Measurements from ENCODE around the gene ZC3H18. TPM values are rescaled to one million over a fixed set of nuclear protein-coding genes. Genes with fewer than 3 reads are reported as not detected.

ZC3H18 gene
- total and polyA plus RNA-seq, 10 of the 15 experiments (the other 5 are each of a cell fraction or from before 2014, with no cell fraction given): 1.0 to 58.3 (median 22.4) TPM

GRCh38 chr16:88676502-88677242 lies 106.5 kb downstream of the ZC3H18 start:
- H3K36me3 ChIP-seq (ENCODE audit: control insufficient read depth in 2 of 2, insufficient read depth in 2 of 2, low read length in 1 of 2): no peaks in the 10 kb centered on the region
- intact Hi-C loops (cut with micrococcal nuclease; ENCODE audit: unreplicated experiment) (no loop called here), in situ Hi-C loops (cut with MboI) (no loop called here)
- WGBS (ENCODE audit: insufficient coverage, insufficient replicate concordance, low lambda C conversion rate, missing lambda C conversion rate): 85% methylated on average over 22 of the region's 22 CpGs
- H3K4me1 ChIP-seq (ENCODE audit: control insufficient read depth, insufficient read depth, low read length): peaks cover 13% of the 10 kb centered on the region
- H3K9me3 ChIP-seq (replicated peaks; ENCODE audit: control insufficient read depth, insufficient read depth, low read length): no peaks in the 10 kb centered on the region
- SMC1A ChIA-PET (ENCODE audit: uncharacterized antibody, unreplicated experiment): no interaction called here
- no peak for ATAC-seq
- H3K79me2 ChIP-seq (ENCODE audit: control insufficient read depth, insufficient read depth, low read length): no peaks in the 10 kb centered on the region; the same call in 1 of the 2 replicates
- H3K4me2 ChIP-seq (ENCODE audit: control insufficient read depth, insufficient read depth): no peak overlapping the region
- H3K27ac ChIP-seq (ENCODE audit: control insufficient read depth, insufficient read depth): no peak overlapping the region
- no TSS peak for BruUV-seq (replicated peaks)
- no peak for FAIRE-seq
- POLR2A ChIA-PET: no interaction called here
- no peak for DNase-seq (ENCODE audit: low read depth, low spot score)
- RAD21 ChIA-PET (ENCODE audit: unreplicated experiment): no interaction called here
- H3K27me3 ChIP-seq (replicated peaks in 1 of 2; ENCODE audit: control insufficient read depth in 2 of 2, insufficient read depth in 2 of 2, low read length in 1 of 2): no peaks in the 10 kb centered on the region
- CTCF ChIA-PET: no interaction called here
- no peaks in the 10 kb centered on the region for H4K20me1 ChIP-seq (ENCODE audit: control insufficient read depth, insufficient read depth)
- H2AFZ ChIP-seq (ENCODE audit: control insufficient read depth, low read depth, low read length): no peak overlapping the region
- H3K9ac ChIP-seq (ENCODE audit: control insufficient read depth, insufficient read depth, low read length): no peak overlapping the region
- TF ChIP-seq HCFC1 (IDR thresholded peaks at IDR 0.05; ENCODE audit: low read length) (no peak), JUNB (IDR thresholded peaks at IDR 0.05) (no peak), CHD2 (IDR thresholded peaks at IDR 0.05; ENCODE audit: borderline replicate concordance, low read depth, low read length) (no peak), SP1 (IDR thresholded peaks at IDR 0.05; ENCODE audit: low read depth, low read length) (no peak), ZNF384 (IDR thresholded peaks at IDR 0.05; ENCODE audit: borderline replicate concordance, low read depth, low read length) (no peak), FOXK2 (IDR thresholded peaks at IDR 0.05) (no peak), ZBTB11 (CRISPR knock-in tag; IDR thresholded peaks at IDR 0.05) (no peak), CREM (IDR thresholded peaks at IDR 0.05; ENCODE audit: low read depth) (no peak), RUNX3 (IDR thresholded peaks at IDR 0.05; ENCODE audit: low read length) (no peak), MTA2 (IDR thresholded peaks at IDR 0.05; ENCODE audit: low read depth) (no peak), PML (IDR thresholded peaks at IDR 0.05; ENCODE audit: low read length) (no peak), TARDBP (IDR thresholded peaks at IDR 0.05; ENCODE audit: borderline replicate concordance) (no peak)
- no peak overlapping the region for H3K4me3 ChIP-seq

Measured in GM12878 (cell line).